ENCODE data around the gene NET1. TPM values are rescaled to one million over a fixed set of nuclear protein-coding genes. Genes with fewer than 3 reads are reported as not detected.

The NET1 gene
- total RNA-seq, 2 donors from 2014 or later = 10.5 to 16.1 TPM

GRCh38 chr10:5441106-5441505, 28.7 kb downstream of the NET1 start:
- Mint-ChIP-seq H3K27ac (no peak overlapping the region), H3K4me1 (peaks cover 8% of the 10 kb centered on the region), H3K27me3 (no peaks in the 10 kb centered on the region), H3K36me3 (ENCODE audit: low read depth) (peaks cover 8% of the 10 kb centered on the region), H3K4me3 (no peak overlapping the region)
- H3K9me3 ChIP-seq (ENCODE audit: control insufficient read depth, low read length, poor library complexity, severe bottlenecking) = no peaks in the 10 kb centered on the region
- ATAC-seq (no peak), DNase-seq (no peak)

- Mint-ChIP-seq H3K4me1 (peaks cover 13% of the 10 kb centered on the region), H3K36me3 (ENCODE audit: low read depth) (peaks cover 8% of the 10 kb centered on the region), H3K4me3 (no peak overlapping the region), H3K27me3 (no peaks in the 10 kb centered on the region), H3K27ac (peak overlapping the region; percentile 32)
- no peaks in the 10 kb centered on the region for H3K9me3 ChIP-seq (ENCODE audit: control insufficient read depth, low read length, poor library complexity, severe bottlenecking)
- ATAC-seq (peak; percentile 58), DNase-seq (no peak)
Observed at GRCh38 chr10:5442065-5442989, 30.0 kb downstream of the NET1 start.

DNA sequence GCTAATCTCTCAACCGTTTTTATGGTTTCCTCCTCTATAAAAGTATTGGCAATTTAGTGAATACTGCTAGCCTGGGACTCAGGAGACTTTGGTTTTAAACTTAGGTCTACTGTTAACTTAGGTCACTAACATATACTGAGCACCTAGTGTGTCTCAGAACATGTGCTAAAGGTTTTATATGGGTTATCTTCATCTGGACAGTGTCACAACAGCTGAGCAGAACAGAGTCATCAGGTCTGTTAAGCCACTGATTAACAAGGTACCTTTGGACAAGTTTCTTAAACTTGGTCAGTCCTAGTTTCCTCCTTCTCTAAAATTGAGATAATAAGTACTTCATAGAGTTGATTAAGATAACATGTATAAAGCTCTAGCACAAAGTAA, 30.6 kb downstream of the NET1 start:
- H3K9me3 ChIP-seq (ENCODE audit: control insufficient read depth, low read length, poor library complexity, severe bottlenecking) = no peaks in the 10 kb centered on the region
- Mint-ChIP-seq H3K27me3 (no peaks in the 10 kb centered on the region), H3K4me1 (peaks cover 18% of the 10 kb centered on the region), H3K27ac (no peak overlapping the region), H3K4me3 (no peak overlapping the region), H3K36me3 (ENCODE audit: low read depth) (peaks cover 8% of the 10 kb centered on the region)
- ATAC-seq (no peak), DNase-seq (no peak)

DNA sequence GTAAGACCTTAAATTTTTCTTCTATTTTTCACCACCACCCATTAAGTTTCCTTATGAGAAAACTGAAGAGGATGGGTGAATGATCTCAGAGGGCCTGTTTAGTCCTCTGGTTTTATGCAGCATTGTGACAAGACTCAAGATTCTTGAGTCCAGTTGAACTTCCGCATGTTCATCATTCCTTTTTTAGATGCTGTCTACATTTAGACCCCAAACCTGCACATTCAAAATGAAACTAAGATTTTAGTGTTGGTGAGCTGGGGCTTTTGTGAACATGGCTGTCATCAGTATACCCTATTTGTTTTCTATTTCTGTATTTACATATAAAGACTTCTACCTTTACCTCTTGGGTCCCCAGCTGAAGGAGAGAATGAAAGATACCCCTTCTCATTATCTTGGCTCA, 31.1 kb downstream of the NET1 start:
- H3K4me1 Mint-ChIP-seq = peaks cover 18% of the 10 kb centered on the region

DNA sequence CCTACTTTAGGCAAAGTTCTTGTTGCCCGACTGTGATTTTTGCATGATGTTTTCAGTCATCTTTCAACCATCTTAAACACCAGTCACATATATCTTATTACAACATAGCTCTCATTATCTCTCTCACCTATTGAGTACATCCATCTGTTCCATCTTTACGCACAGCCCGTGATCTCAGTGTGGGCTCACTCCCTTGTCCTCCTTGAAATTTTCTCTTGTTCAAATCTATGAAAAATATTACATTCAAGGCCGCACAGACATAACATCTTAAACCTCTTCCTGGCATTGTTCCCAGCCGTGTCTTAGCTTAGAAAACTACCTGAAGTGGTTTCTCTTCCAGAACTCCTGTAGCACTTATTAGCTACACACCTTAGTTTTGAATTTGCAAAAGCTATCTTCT, 32.6 kb downstream of the NET1 start:
- DNase-seq (no peak), ATAC-seq (no peak)
- no peaks in the 10 kb centered on the region for H3K27me3 Mint-ChIP-seq
- peaks cover 18% of the 10 kb centered on the region for H3K4me1 Mint-ChIP-seq
- H3K9me3 ChIP-seq (ENCODE audit: control insufficient read depth, low read length, poor library complexity, severe bottlenecking) = no peaks in the 10 kb centered on the region
- H3K36me3 Mint-ChIP-seq (ENCODE audit: low read depth) = peaks cover 8% of the 10 kb centered on the region
- H3K27ac Mint-ChIP-seq = peak overlapping the region; percentile 53
- peak overlapping the region; percentile 79 for H3K4me3 Mint-ChIP-seq

More for the DNA sequence above, 31.1 kb downstream of the NET1 start:
- Mint-ChIP-seq H3K4me3 (no peak overlapping the region), H3K27me3 (no peaks in the 10 kb centered on the region), H3K36me3 (ENCODE audit: low read depth) (peaks cover 8% of the 10 kb centered on the region), H3K27ac (no peak overlapping the region)
- no peak for DNase-seq
- ATAC-seq = no peak
- H3K9me3 ChIP-seq (ENCODE audit: control insufficient read depth, low read length, poor library complexity, severe bottlenecking) = no peaks in the 10 kb centered on the region

- no peaks in the 10 kb centered on the region for H3K27me3 Mint-ChIP-seq
- no peaks in the 10 kb centered on the region for H3K9me3 ChIP-seq (ENCODE audit: control insufficient read depth, low read length, poor library complexity, severe bottlenecking)
- ATAC-seq (peak; percentile 74), DNase-seq (peak; percentile 16 to 37 (median 22))
- H3K36me3 Mint-ChIP-seq (ENCODE audit: low read depth) = peaks cover 8% of the 10 kb centered on the region
- H3K27ac Mint-ChIP-seq = peak overlapping the region; percentile 68
- peak overlapping the region; percentile 83 for H3K4me3 Mint-ChIP-seq
- H3K4me1 Mint-ChIP-seq = peaks cover 18% of the 10 kb centered on the region
Observed at GRCh38 chr10:5446390-5446926, 34.1 kb downstream of the NET1 start.

- peak overlapping the region; percentile 65 for H3K4me3 Mint-ChIP-seq
- H3K36me3 Mint-ChIP-seq (ENCODE audit: low read depth) = peaks cover 8% of the 10 kb centered on the region
- peak overlapping the region; percentile 68 for H3K27ac Mint-ChIP-seq
- H3K27me3 Mint-ChIP-seq = no peaks in the 10 kb centered on the region
- ATAC-seq (no peak), DNase-seq (no peak)
- H3K4me1 Mint-ChIP-seq = peaks cover 18% of the 10 kb centered on the region
- no peaks in the 10 kb centered on the region for H3K9me3 ChIP-seq (ENCODE audit: control insufficient read depth, low read length, poor library complexity, severe bottlenecking)
Observed at GRCh38 chr10:5447056-5447455, 34.7 kb downstream of the NET1 start.

GRCh38 chr10:5447611-5448071, 35.3 kb downstream of the NET1 start:
- no peaks in the 10 kb centered on the region for H3K27me3 Mint-ChIP-seq
- peaks cover 18% of the 10 kb centered on the region for H3K4me1 Mint-ChIP-seq
- H3K27ac Mint-ChIP-seq = peak overlapping the region; percentile 56
- no peaks in the 10 kb centered on the region for H3K9me3 ChIP-seq (ENCODE audit: control insufficient read depth, low read length, poor library complexity, severe bottlenecking)
- DNase-seq = no peak
- peaks cover 8% of the 10 kb centered on the region for H3K36me3 Mint-ChIP-seq (ENCODE audit: low read depth)
- peak overlapping the region; percentile 65 for H3K4me3 Mint-ChIP-seq
- ATAC-seq = peak; percentile 76

DNA sequence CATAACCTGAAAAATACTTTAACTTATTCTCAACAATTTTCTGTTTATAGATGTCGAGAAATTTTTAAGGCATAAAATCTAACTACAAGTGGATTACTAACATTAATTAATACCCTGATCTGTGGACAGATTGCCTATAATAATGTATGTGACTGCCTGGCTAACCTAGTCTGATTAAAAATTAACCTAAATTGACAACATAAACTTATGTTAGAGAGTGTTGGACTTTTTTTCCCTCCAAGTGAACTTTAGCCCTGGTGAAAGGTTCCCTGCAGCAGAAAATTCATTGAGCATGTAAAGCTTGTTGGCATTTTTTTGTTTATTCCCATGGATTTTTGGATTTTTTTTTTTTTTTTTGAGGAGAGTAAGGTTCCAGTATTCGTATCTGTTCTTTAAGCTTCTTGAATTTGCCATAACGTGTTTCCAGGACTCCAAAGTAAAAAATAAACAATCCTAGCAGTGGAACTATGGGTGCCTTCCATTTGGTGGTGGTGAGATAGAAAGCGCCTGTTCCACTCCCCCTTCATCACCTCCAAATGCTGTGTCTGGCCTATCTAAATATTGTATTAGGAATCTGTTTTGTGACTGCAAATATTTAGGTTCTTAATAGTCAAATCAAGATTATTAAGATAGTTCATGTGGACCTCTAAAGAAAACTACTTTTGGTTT, 36.1 kb downstream of the NET1 start:
- no peak for ATAC-seq
- no peak for DNase-seq
- no peak overlapping the region for H3K4me3 Mint-ChIP-seq
- peaks cover 18% of the 10 kb centered on the region for H3K4me1 Mint-ChIP-seq
- H3K27me3 Mint-ChIP-seq = no peaks in the 10 kb centered on the region
- H3K36me3 Mint-ChIP-seq (ENCODE audit: low read depth) = peaks cover 8% of the 10 kb centered on the region
- no peak overlapping the region for H3K27ac Mint-ChIP-seq
- H3K9me3 ChIP-seq (ENCODE audit: control insufficient read depth, low read length, poor library complexity, severe bottlenecking) = no peaks in the 10 kb centered on the region

DNA sequence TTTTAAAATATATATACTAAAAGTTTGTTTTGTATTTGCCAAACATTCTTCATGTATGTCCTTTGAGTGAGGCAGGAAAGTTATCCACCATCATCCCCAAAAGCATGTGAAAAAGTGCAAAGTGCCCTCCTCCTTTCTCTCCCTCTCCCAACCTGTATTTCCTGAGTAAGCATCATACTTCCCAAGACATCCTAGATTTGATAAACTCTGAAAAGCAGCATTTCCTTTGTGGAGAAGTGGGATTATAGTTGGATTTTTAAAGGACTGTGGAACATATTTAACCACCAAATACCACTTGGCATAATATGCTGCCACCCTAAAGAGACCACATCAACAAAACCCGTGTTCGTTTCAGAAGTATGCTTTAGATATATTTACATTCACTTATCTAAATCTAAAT, 36.9 kb downstream of the NET1 start:
- no peak overlapping the region for H3K27ac Mint-ChIP-seq
- H3K36me3 Mint-ChIP-seq (ENCODE audit: low read depth) = peaks cover 8% of the 10 kb centered on the region
- ATAC-seq (no peak), DNase-seq (no peak)
- no peak overlapping the region for H3K4me3 Mint-ChIP-seq
- H3K4me1 Mint-ChIP-seq = peaks cover 18% of the 10 kb centered on the region
- H3K9me3 ChIP-seq (ENCODE audit: control insufficient read depth, low read length, poor library complexity, severe bottlenecking) = no peaks in the 10 kb centered on the region
- no peaks in the 10 kb centered on the region for H3K27me3 Mint-ChIP-seq

DNA sequence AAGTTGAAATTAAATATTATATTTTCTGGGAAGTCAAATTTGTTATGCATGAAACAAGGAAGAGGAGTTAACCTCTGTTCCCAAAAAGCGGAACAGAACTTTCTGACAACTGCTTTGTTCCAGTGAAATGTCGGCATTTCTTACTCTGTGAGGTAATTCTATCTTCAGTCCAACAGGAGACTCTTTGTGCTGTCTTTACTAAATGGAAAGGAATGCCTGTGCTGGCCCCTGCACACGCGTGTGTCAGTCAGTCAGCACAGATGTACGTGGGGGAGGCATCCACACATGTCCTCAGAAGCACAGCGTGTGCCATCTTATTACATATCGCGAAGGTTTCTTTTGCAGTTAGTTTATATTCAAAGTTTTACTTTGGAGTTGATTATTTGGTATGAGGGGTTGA, 37.5 kb downstream of the NET1 start:
- Mint-ChIP-seq H3K27ac (no peak overlapping the region), H3K4me3 (no peak overlapping the region), H3K27me3 (no peaks in the 10 kb centered on the region), H3K4me1 (peaks cover 13% of the 10 kb centered on the region), H3K36me3 (ENCODE audit: low read depth) (peaks cover 3% of the 10 kb centered on the region)
- no peaks in the 10 kb centered on the region for H3K9me3 ChIP-seq (ENCODE audit: control insufficient read depth, low read length, poor library complexity, severe bottlenecking)
- no peak for ATAC-seq
- DNase-seq = no peak

GRCh38 chr10:5450605-5451384, 38.4 kb downstream of the NET1 start:
- no peaks in the 10 kb centered on the region for H3K36me3 Mint-ChIP-seq (ENCODE audit: low read depth)
- H3K27me3 Mint-ChIP-seq = no peaks in the 10 kb centered on the region
- H3K4me3 Mint-ChIP-seq = no peak overlapping the region
- ATAC-seq (no peak), DNase-seq (no peak)
- no peak overlapping the region for H3K27ac Mint-ChIP-seq
- no peaks in the 10 kb centered on the region for H3K9me3 ChIP-seq (ENCODE audit: control insufficient read depth, low read length, poor library complexity, severe bottlenecking)
- H3K4me1 Mint-ChIP-seq = peaks cover 11% of the 10 kb centered on the region

Data from T-helper 17 cell (primary cell).